GM12872 (cell line): ENCODE results near the gene RCOR3.

ENCODE experiments used
- TF ChIP-seq, protein P1 (sequence below): IDR thresholded peaks from 3 replicates; pipeline ENCODE4 v1.5.1; 2011; ENCODE audit warnings: low read depth, mild to moderate bottlenecking, low read length, moderate library complexity; ENCODE audit not compliant: insufficient read depth

The RCOR3 gene

DNA sequence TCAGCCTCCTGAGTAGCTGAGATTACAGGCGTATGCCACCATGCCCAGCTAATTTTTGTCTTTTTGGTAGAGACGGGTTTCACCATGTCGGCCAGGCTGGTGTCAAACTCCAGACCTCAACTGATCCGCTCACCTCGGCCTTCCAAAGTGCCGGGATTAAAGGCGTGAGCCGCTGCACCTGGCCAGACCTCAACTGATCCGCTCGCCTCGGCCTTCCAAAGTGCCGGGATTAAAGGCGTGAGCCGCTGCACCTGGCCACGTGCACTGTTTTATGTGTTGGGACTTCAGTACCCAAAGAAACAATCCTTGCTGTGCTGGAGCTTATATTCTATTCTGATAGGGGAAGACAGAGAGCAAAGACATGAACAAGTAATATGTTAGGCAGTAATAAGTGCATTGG lies 77.6 kb downstream of the RCOR3 start:
- TF ChIP-seq, protein P1, sequence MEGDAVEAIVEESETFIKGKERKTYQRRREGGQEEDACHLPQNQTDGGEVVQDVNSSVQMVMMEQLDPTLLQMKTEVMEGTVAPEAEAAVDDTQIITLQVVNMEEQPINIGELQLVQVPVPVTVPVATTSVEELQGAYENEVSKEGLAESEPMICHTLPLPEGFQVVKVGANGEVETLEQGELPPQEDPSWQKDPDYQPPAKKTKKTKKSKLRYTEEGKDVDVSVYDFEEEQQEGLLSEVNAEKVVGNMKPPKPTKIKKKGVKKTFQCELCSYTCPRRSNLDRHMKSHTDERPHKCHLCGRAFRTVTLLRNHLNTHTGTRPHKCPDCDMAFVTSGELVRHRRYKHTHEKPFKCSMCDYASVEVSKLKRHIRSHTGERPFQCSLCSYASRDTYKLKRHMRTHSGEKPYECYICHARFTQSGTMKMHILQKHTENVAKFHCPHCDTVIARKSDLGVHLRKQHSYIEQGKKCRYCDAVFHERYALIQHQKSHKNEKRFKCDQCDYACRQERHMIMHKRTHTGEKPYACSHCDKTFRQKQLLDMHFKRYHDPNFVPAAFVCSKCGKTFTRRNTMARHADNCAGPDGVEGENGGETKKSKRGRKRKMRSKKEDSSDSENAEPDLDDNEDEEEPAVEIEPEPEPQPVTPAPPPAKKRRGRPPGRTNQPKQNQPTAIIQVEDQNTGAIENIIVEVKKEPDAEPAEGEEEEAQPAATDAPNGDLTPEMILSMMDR: no peak

DNA sequence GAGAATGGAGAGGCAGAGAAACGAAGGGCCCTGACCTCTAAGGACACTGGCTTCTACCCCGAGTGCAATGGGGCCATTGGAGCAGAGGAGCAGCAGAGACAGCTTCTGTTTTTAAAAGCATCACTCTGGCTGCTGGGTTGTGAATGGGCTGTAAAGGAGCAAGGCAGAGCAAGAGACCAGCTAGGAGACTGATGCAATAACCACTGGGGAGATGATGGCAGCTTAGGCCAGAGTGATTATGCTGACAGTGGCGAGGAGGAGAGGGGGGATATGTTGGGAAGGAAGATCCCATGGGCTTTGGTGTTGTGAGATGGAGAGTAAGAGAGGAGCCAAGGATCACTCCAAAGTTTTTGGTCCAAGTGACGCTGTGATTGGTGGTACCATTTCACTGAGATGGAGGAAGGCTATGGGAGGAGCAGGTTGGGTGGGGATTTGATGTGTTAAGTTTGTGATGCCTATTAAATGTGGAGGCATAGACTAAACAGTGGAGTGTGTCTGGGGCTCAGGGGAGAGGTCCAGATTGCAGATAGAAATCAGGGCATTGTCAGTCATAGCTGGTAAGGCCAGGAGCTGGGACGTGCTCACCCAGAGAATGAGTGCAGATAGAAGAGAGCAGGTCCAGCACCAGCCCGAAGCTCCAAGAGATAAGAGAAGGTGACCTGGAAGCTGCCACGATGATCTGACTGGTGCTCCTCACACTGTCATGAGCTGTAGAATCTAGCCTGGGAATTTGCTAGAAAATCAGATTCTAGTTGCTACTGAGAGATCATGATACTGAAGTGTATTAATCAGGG lies 78.5 kb downstream of the RCOR3 start:
- TF ChIP-seq, protein P1: no peak

GRCh38 chr1:211338224-211338620 lies 79.1 kb downstream of the RCOR3 start:
- TF ChIP-seq, protein P1: no peak

- TF ChIP-seq, protein P1: no peak
Measured at GRCh38 chr1:211339631-211340041, 80.5 kb downstream of the RCOR3 start.

DNA sequence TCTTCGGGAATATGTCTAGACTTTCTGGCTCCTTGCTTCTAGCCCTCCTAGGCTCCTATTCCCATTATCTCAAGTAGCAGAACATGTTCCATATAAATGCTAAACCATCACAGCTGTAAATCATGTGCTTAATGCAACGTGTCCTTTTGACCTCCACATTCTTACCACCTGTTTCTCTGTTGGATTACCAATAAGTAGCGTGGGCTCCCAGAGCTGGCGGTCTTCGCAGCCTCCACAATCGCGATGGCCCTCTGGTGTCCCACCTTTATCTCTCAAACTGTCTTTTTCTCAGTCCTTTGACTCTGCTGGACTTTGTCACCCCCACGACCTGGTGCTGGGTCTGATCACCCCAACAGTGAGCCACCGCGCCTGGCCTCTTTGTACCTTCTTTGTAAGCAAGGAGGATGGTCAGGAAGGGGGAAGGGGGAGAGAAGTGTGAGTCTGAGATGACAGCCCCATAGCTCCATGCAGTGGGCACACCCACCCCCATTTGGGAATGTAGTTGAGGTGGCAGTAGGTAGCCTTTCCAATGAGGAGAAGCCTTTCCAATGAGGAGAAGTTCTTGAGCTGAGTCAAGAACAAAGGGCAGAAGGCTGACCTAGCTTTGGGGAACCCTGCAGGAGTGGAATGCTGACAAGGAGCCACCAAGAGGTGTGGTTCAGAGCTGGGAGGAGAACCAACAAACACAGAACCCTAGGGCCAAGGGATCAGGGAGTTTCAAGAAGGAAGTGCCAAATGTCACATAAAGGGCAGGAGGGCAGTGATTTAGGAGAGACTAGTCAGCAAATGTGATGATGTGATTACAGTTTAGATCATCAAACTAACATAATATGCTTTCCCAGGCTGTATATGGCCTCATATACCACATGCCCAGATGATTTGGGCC lies 81.7 kb downstream of the RCOR3 start:
- TF ChIP-seq, protein P1: no peak

DNA sequence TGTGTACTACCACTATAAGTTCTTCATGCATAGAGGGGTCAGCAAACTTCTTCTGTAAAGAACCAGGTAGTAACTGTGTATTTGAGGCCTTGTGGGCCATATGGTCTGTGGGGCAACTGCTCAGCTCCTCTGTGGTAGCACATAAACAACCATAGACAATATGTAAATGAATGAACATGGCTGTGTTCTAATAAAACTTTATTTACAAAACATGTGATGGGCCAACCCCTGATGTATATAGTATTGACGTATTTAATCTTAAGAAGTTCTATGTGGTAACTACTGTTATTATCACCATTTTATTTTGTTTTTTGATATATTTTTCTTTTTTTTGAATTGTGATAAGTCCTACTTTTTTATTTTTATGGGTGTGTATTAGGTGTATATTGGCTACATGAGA lies 82.8 kb downstream of the RCOR3 start:
- TF ChIP-seq, protein P1: no peak

DNA sequence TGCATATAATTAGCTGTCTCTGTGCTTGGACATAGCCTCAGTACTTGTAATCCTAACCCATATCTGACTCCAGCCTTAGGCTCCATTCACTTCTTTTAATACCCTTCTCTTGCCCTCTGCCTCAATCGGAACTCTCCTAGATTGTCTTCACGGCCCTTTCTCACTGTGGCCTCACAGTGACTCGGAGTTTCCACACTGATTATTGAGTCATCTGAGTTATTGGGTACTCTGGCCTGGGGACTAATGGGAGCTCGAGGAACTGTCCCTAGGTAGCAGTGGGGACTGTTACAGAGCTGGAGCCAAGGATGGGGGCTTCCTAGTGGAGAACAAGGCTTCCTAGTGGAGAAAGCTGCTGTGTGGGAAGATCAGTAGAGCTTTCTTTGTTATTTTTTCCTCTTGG lies 84.4 kb downstream of the RCOR3 start:
- TF ChIP-seq, protein P1: no peak
